Measurements from ENCODE around the gene DOK1.

The DOK1 gene

GRCh38 chr2:74553892-74554819 is at the start of gene DOK1, which contains the start of gene LOXL3:
Gene DOK1, plus strand, starts transcription at chr2:74554720. Its CDS starts 35 bp downstream, at chr2:74554755.
Gene LOXL3, minus strand, starts transcription at chr2:74553942. Its CDS starts 1,308 bp downstream, at chr2:74552634.
- DNase-seq (ENCODE audit: low read depth), result peak; percentile 74

- DNase-seq (ENCODE audit: low read depth), result no peak
These were observed 48.9 kb upstream of the DOK1 start for GRCh38 chr2:74505448-74506246.

- DNase-seq (ENCODE audit: low read depth), result peak; percentile 97
These were observed 47.2 kb upstream of the DOK1 start, which contains the start of gene PCGF1 for GRCh38 chr2:74507145-74507925. Gene PCGF1, minus strand, starts transcription at chr2:74507695. Its CDS starts 27 bp downstream, at chr2:74507668.

GRCh38 chr2:74507926-74508520 is 46.5 kb upstream of the DOK1 start:
- DNase-seq (ENCODE audit: low read depth), result no peak

- DNase-seq (ENCODE audit: low read depth), result no peak
These were observed 44.2 kb upstream of the DOK1 start for GRCh38 chr2:74510272-74510671.

DNA sequence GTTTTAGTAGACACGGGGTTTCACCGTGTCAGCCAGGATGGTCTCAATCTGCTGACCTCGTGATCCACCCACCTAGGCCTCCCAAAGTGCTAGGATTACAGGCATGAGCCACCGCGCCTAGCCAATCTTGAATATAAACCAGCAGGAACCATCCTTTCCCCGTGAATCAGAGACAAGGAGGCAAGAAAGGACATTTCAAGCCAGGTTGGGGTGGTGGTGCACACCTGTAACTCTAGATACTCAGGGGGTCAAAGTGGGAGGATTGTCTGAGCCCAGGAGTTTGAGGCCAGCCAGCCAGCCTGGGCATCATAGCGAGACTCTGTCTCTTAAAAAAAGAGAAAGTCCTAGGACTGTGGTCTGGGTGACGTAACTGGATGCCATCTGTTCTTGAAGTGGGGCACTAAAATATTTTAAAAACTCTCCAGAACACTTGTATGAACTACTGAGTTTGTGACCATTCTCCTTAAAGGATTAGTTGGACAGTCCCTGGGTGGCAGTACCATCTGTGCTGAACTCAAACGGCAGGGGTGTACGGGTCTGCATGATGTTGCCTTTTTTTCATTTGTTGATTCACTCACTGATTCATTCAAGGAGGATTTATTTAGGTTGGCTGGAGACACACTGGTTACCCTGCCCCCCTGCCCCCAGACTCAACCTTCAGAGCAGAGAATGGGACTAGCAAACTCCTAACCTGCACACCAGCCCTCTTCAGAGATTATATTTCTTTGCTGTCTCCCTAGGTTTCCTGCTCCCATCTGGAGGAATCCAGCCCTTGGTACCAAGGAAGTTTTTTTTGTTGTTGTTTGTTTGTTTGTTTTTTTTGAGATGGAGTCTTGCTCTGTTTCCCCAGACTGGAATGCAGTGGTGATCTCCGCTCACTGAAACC is 43.2 kb upstream of the DOK1 start:
- DNase-seq (ENCODE audit: low read depth), result no peak

DNA sequence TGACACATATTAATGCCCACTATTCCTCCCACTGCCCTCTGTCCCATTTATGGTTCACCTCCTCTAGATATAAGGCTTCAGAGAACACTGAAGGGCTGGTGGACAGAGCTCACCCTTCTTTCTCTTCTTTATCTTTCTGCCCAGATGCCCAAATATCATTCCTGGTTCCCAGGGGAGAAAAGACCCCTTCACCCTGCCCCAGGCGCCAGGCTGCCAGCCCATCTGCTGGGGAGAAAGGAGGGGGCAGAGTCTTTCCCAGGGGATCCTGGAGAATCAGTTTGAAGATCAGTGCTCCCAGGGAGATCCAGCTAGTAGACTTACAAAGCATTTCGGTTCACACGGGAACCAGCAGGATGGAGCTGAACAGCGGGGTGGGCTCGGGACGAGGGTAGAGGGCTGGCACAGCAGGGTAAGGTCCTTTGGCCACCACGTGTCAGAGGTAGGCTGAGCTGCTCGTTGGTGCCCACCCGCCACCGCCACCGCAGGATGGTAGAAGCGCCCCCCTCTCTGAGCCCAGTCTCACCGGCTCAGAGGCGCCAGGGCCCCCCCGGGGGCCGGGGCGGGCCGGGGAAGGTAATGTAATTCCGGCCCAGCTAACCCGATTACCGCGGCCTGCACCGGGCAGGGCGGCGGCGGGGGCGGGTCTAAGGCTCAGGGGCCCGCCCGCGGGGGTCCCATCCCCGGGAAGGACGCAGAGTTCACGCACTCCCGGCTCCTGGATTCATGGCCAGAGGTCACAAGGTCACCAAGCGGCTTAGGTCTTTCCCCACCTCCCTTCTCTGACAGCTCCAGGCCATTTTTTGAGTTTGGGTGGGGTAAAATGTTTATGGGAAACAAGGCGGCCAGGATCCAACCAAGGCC is 41.5 kb upstream of the DOK1 start:
- DNase-seq (ENCODE audit: low read depth), result no peak

- no peak for DNase-seq (ENCODE audit: low read depth)
These were observed 40.7 kb upstream of the DOK1 start for GRCh38 chr2:74513605-74514367.

DNA sequence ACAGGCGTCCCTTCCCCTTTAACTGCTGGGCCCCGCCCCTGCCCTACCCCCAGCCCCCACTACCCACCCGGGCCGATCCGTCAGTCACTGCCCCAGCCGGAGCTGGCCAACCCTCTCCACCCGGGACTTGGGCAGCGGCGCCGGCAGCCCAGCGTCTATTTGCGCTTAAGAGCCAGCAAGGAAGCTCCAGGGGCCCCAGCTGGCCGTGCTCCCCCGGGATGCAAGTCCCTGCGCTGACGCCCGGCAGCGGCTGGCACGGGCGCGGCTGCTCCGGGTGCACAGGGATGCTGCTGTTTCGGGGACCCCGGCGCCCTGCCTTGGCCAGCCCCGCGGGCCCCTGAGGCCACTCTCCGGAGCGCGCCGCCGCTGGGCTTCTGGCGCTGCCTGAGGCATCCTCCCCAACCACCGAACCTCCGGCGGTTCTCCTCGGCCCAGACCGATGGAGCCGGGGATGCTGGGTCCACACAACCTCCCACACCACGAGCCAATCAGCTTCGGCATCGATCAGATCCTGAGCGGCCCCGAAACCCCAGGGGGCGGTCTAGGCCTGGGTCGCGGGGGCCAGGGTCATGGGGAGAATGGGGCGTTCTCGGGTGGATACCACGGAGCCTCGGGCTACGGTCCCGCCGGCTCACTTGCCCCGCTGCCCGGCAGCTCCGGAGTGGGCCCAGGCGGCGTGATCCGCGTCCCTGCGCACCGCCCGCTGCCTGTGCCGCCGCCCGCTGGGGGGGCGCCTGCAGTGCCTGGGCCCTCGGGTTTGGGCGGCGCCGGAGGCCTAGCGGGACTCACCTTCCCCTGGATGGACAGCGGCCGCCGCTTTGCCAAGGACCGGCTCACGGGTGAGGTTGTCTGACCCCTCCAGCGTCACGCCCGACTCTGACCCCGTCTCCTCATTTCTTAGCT is 39.9 kb upstream of the DOK1 start, which contains the start of gene TLX2:
Gene TLX2 (plus strand): TSS at position 83 of the 903 bp plus-strand sequence. CDS start 357 bp downstream, at position 440.
- DNase-seq (ENCODE audit: low read depth), result no peak

DNA sequence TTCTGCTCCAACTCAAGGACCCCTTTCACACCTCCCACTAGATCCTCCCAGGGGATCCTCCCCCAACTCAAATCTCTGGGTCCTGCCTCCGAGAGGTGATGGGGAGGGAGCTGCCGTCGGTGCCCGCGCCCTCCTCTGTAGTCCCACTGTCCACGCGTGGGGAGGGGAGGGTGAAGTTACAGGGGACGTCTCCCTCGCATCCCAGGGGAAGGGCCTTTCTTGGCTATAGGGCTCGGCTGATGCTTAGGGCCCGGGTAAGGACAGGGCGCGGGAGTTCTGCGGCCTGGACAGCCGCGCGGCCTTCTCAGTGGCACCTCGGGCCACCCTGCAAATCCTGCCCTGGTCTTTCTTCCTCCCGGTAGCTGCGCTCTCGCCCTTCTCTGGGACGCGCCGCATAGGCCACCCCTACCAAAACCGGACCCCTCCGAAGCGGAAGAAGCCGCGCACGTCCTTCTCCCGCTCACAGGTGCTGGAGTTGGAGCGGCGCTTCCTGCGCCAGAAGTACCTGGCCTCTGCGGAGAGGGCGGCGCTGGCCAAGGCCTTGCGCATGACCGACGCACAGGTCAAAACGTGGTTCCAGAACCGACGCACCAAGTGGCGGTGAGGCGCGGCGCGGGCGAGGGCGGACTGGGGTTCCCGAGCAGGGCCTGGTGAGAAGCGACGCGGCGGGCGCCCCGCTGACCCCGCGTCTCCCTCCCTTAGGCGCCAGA is 39.1 kb upstream of the DOK1 start:
- no peak for DNase-seq (ENCODE audit: low read depth)

DNA sequence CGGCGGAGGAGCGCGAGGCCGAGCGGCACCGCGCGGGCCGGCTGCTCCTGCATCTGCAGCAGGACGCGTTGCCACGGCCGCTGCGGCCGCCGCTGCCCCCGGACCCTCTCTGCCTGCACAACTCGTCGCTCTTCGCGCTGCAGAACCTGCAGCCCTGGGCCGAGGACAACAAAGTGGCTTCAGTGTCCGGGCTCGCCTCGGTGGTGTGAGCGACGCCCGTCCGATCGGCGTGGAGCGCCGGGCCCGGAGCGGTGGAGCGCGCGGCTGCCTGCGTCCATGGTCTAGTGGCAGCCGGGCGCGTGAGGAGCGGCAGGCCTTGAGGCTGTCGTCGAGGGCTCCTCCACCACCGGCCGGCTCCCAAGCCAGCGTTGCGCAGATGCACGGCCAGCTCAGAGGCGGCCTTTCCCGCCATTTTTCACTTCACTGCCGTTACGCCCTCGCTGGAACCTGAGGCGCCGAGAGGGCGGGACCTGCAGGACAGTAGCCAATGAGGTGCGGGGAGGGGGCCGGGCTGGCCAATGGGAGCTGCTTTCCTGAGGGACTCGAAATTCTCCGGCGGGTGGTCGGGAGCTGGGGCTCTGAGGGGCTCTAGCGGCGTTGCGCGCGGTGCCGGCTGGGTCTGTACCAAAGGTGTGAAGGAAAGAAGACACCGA is 38.4 kb upstream of the DOK1 start:
- DNase-seq (ENCODE audit: low read depth), result peak; percentile 66

DNA sequence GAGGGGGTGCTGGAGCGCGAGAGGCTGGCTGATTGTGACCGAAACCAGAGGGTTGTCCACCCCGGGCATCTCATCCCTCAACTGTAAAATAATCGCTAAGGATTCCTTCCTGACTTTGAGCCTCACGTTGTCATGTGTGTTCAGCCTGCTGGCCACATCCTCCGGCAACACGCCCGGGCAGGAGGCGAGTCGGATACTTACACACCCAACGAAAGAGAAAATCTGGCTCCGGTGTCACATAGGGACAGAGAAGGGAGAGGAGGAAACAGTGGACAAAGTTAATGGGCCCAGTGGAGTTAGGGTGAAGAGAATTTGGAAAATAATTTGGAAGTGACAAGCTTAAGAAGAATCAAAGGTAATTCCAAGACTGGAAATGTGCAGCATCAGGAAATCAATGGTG is 37.9 kb upstream of the DOK1 start:
- DNase-seq (ENCODE audit: low read depth), result no peak

- DNase-seq (ENCODE audit: low read depth), result no peak
These were observed 32.0 kb upstream of the DOK1 start for GRCh38 chr2:74522516-74522915.

GRCh38 chr2:74524005-74524404 is 30.5 kb upstream of the DOK1 start:
- DNase-seq (ENCODE audit: low read depth), result no peak

DNA sequence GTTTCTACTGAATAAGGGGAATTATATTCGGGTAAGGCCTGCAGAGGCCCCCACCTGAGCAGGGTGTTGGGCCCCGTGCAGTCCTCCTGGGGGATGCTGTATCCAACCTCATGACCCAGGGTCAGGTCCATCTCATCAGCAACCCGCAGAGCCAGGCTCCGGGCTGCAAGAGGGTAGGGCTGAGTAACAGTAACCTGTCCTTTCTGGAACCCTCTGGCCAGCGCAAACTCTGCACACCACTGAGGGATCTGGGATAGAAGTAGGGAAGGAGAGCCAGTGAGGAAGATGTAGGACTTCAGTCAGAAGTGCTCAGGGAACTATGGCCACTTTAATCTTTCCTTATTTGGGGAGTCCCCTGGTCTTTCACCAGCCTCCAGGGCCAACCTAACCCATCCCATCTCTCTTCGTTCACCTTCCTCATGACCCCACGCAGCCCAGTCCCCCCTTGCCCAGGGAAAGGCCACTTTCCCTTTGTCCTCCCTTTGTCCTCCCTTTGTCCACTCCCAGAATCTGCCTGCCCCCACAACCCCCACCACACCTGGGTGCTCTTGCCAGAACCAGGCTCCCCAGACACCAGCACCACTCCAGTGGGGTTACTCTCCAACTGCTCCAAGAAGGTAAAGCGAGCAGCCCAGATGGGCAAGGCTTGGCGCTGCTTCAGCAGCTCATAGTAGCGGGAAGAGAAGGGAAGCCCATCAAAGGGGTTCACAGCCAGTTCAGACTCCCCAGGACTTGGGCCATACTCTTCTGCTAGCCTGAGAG is 29.4 kb upstream of the DOK1 start:
- DNase-seq (ENCODE audit: low read depth), result no peak

Measured in activated T-helper 9 cell treated with anti-CD3 and anti-CD28 coated beads, Interleukin-2, amount 50 U/mL, for 16 hours (primary cell).